GM13977 (cell line): ENCODE data around the gene ZFAND2A.

Source experiments
- DNase-seq: peaks from one replicate; pipeline ENCODE4 v3.0.0; 2012; ENCODE audit warnings: low spot score
- in situ Hi-C: fragments of 300-500 bp; cut with MboI; formaldehyde crosslinking; loops from one replicate; pipeline ENCODE4 v1.12.0; 2022; ENCODE audit warnings: low sequenced_read_pairs, low pct_unique_long_range_greater_than_20kb, mixed read lengths, inconsistent platforms; ENCODE audit not compliant: unreplicated experiment
- TF ChIP-seq, protein P1 (sequence below): IDR thresholded peaks from 2 replicates; pipeline ENCODE4 v1.5.1; 2012; ENCODE audit warnings: mild to moderate bottlenecking, control low read depth; ENCODE audit not compliant: insufficient read depth; ENCODE audit errors: extremely low read depth, missing control alignments

ZFAND2A gene

DNA sequence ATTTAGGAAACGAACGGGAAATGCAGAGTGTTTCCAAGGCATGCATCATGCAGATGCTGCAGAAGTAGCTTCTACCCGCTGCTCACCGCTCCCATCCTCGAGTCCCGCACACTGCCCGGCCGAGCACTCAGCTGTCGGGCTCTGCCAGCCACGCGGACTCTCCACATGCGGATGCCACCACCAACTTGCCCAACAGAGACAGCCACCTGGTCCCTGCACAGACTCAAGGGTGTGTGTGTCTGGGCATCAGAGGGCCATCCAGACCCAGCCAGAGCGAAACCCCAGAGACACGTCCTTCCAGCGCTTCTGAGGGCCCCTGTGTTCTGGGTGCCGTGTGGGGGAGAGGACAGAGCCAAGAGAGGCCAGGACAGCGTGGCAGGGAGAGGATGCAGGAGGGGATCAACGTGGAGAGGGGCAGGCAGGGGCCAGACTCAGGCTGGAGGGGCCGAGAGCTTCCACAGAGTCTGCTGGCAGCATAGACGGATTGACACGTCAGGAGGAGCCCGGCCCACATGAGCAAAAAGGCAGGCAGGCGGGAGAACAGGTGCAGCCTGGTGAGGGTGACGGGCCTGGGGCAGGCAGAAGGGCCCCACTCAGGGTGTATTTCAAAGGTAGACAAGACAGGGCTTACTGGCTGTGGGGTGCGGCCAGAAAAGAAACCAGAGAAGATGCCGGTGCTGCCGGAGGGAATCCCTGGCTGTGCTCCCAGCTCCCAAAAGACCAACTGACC is 53.8 kb downstream of the ZFAND2A start:
- TF ChIP-seq, protein P1, sequence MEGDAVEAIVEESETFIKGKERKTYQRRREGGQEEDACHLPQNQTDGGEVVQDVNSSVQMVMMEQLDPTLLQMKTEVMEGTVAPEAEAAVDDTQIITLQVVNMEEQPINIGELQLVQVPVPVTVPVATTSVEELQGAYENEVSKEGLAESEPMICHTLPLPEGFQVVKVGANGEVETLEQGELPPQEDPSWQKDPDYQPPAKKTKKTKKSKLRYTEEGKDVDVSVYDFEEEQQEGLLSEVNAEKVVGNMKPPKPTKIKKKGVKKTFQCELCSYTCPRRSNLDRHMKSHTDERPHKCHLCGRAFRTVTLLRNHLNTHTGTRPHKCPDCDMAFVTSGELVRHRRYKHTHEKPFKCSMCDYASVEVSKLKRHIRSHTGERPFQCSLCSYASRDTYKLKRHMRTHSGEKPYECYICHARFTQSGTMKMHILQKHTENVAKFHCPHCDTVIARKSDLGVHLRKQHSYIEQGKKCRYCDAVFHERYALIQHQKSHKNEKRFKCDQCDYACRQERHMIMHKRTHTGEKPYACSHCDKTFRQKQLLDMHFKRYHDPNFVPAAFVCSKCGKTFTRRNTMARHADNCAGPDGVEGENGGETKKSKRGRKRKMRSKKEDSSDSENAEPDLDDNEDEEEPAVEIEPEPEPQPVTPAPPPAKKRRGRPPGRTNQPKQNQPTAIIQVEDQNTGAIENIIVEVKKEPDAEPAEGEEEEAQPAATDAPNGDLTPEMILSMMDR, result no peak
- DNase-seq, result no peak
- in situ Hi-C loops, result no loop called here

GRCh38 chr7:1105189-1105588 is 54.8 kb downstream of the ZFAND2A start:
- peak; percentile 87 for DNase-seq
- TF ChIP-seq, protein P1, result no peak

DNA sequence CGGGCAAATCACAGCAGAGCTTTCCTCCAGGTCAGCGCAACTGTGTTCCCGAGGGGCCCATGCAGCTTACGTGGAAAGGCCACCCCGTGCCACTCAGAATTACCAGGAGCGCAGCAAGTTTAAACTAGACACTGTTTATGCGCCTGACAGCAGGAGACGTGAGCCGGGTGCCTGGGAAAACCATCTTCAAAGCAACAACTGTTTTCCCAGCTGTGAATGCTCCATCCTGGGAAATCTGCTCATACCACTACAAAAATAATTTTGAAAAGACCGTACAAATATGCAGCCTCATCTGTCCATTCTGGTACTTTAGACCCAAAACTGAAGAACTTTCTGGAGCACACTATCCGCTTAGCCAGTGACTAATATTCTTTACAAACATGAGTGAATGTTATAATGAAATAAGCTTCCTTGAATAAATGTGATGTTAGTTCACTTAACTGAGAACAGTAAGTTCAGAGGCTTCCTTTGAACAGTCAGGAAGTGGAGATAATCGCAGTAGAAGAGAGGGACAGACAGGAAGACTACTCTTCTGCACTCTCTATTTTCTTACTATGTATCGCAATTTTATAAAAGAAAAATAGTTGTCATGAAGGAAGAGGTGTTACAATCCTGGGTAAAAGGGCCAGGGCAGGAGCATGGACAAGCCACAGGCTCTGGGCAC is 55.3 kb downstream of the ZFAND2A start:
- TF ChIP-seq, protein P1, result no peak
- in situ Hi-C loops, result no loop called here
- DNase-seq, result no peak

More at GRCh38 chr7:1105189-1105588, 54.8 kb downstream of the ZFAND2A start:
- in situ Hi-C loops, result no loop called here

GRCh38 chr7:1103789-1104515 is 56.0 kb downstream of the ZFAND2A start:
- TF ChIP-seq, protein P1, result no peak
- DNase-seq, result no peak
- in situ Hi-C loops, result no loop called here

- DNase-seq, result peak; percentile 76
- TF ChIP-seq, protein P1, result no peak
- in situ Hi-C loops, result no loop called here
These were observed 56.8 kb downstream of the ZFAND2A start for GRCh38 chr7:1103009-1103788.
